Right cardiac atrium (tissue), 5 donors: ENCODE results near the gene AMER2. TPM values are rescaled to one million over a fixed set of nuclear protein-coding genes. Genes with fewer than 3 reads are reported as not detected.

Source experiments
- ATAC-seq, 2 donors: fragments of 200-7000 bp; cut with Tn5 transposase; one replicate each; pipeline versions ENCODE4 v1.8.0 to v1.9.1; 2020; ENCODE audit warnings: moderate library complexity in 2 of 2, mild to moderate bottlenecking in 1 of 2
- DNase-seq, 3 donors: peaks; one replicate each; pipeline ENCODE4 v3.0.0-alpha.2; 2020
- H3K27ac ChIP-seq: one replicate; pipeline ENCODE4 v1.5.1; 2013; ENCODE audit warnings: mild to moderate bottlenecking, low read length, control low read depth, moderate library complexity
- H3K27me3 ChIP-seq: one replicate; pipeline ENCODE4 v1.6.1; 2013; ENCODE audit not compliant: control insufficient read depth, insufficient read depth
- H3K4me1 ChIP-seq: one replicate; pipeline ENCODE4 v1.6.1; 2013; ENCODE audit warnings: low read length; ENCODE audit not compliant: control insufficient read depth, insufficient read depth
- H3K4me3 ChIP-seq: one replicate; pipeline ENCODE4 v1.5.1; 2013; ENCODE audit warnings: low read length, control low read depth
- H3K9me3 ChIP-seq: one replicate; pipeline ENCODE4 v1.6.1; 2013; ENCODE audit warnings: low read length; ENCODE audit not compliant: control insufficient read depth
- WGBS: extraction: QIAGEN DNeasy Blood & Tissue Kit; methylation state at CpG from one replicate; pipeline ENCODE4 v1.1.7; 2013; 5-methylcytosine and 5-hydroxymethylcytosine counted together
- intact Hi-C, 4 donors: fragments of 100-400 bp; cut with DNase I; formaldehyde crosslinking; loops; one replicate each; pipeline versions ENCODE4 v1.11.0 to v1.14.0; 2022 to 2023
- polyA plus RNA-seq: library from polyadenylated mRNA; stranded (reverse); fragments of 200-250 nt; gene quantifications from one replicate; pipeline ENCODE4 v1.2.3, GENCODE V29; 2013
- total RNA-seq, 4 donors: library from RNA; stranded (reverse); fragmentation: NEBNext Ultra II Directional; extraction: Animal tissue kit (Norgen Biotek cat#: 25700); gene quantifications; one replicate each; pipeline ENCODE4 v1.2.1, GENCODE V29; 2021
- donor health status: healthy with polysubstance abuse.
- donor health status: DM: no; HTN: yes; CAD: no.
- donor health status: DM: no; HTN: no; CAD: no.
- donor health status: DM: no; HTN: yes; CAD: no; lungs with severe emphysema.
- donor health status: DM: yes; HTN: yes; CAD: no.

Gene AMER2
- total and polyA plus RNA-seq, 5 donors, result not detected

DNA sequence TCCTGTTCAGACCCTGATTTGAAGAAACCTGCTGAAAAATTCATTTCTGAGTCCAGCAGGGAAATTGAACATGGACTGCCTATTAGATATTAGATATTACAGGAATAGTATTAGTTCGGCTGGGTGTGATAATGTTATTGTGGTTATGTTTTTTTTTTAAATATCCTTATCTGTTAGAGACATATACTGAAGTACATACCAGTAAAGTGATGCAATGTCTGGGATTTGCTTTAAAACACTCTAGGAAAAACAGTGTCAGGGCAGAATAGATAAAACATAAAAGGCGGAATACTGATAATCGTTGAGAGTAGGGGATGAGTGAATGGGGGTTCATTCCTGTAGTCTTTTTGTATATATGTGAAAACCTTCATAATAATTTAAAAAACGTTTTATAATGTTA is 28.7 kb upstream of the AMER2 start:
- no peak overlapping the region for H3K4me3 ChIP-seq
- H3K4me1 ChIP-seq, result no peaks in the 10 kb centered on the region
- H3K27me3 ChIP-seq, result no peaks in the 10 kb centered on the region
- intact Hi-C loops, result no loop called here
- H3K9me3 ChIP-seq, result no peaks in the 10 kb centered on the region
- no peak overlapping the region for H3K27ac ChIP-seq
- DNase-seq, result no peak
- WGBS, result 32% methylated on average over 4 of the region's 4 CpGs
- ATAC-seq, result no peak

DNA sequence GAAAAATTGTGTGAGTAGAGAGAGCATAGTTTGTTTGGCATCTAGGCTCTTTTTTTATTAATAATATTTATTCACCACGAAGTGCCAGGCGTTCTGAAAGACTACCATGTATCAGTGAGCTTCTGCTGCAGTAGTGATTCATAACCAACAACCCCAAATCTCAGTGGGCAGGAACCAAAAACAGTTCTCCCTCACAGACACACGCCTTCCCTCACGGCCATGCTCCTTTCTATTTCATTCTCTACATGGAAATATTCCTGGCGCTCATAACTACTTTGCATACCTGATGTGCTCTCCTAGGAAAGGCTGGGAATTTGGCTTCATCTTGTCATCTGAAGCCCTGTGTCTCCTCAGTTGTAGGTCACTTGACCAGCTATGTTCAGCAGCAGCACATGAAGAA is 26.6 kb upstream of the AMER2 start:
- Histone ChIP-seq H3K9me3 (no peaks in the 10 kb centered on the region), H3K27ac (no peak overlapping the region), H3K4me3 (no peak overlapping the region), H3K27me3 (no peaks in the 10 kb centered on the region), H3K4me1 (no peaks in the 10 kb centered on the region)
- intact Hi-C loops, result no loop called here
- 79% methylated on average over 5 of the region's 5 CpGs for WGBS
- ATAC-seq, result no peak
- DNase-seq, result no peak

DNA sequence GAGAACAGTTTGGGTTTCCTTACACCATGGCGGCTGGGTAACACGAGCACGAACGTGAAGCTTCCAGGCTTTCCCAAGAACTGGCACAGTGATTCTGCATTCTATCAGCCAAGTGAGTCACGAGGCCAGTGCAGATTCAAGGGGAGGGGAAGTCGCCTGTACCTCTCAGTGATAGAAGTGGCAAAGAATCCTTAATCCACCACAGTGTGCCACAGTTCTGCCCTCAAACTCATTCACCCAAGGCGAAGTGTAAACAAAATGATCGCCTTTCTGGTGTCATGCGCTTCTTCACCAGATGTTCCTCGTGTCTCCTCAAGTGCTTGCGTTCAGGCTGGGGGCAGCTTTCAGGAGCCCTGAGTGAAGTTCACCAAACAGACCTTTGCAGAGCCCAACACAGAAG is 24.9 kb upstream of the AMER2 start:
- intact Hi-C loops, result no loop called here
- Histone ChIP-seq H3K4me1 (no peaks in the 10 kb centered on the region), H3K27me3 (no peaks in the 10 kb centered on the region), H3K4me3 (no peak overlapping the region), H3K27ac (no peak overlapping the region), H3K9me3 (no peaks in the 10 kb centered on the region)
- WGBS, result 85% methylated on average over 11 of the region's 11 CpGs
- DNase-seq, result no peak
- no peak for ATAC-seq

GRCh38 chr13:25192936-25193335 is 20.8 kb upstream of the AMER2 start:
- Histone ChIP-seq H3K27me3 (no peaks in the 10 kb centered on the region), H3K4me3 (no peak overlapping the region), H3K9me3 (no peaks in the 10 kb centered on the region), H3K27ac (no peak overlapping the region), H3K4me1 (no peaks in the 10 kb centered on the region)
- ATAC-seq (no peak), DNase-seq (no peak)
- intact Hi-C loops, result no loop called here
- WGBS, result 74% methylated on average over 8 of the region's 8 CpGs

- H3K4me1 ChIP-seq, result no peaks in the 10 kb centered on the region
- ATAC-seq, result no peak
- DNase-seq, result no peak
- no peaks in the 10 kb centered on the region for H3K9me3 ChIP-seq
- no peak overlapping the region for H3K4me3 ChIP-seq
- 84% methylated on average over 8 of the region's 8 CpGs for WGBS
- no peak overlapping the region for H3K27ac ChIP-seq
- intact Hi-C loops, result no loop called here
- H3K27me3 ChIP-seq, result no peaks in the 10 kb centered on the region
These were observed 20.4 kb upstream of the AMER2 start for GRCh38 chr13:25192489-25192888.

DNA sequence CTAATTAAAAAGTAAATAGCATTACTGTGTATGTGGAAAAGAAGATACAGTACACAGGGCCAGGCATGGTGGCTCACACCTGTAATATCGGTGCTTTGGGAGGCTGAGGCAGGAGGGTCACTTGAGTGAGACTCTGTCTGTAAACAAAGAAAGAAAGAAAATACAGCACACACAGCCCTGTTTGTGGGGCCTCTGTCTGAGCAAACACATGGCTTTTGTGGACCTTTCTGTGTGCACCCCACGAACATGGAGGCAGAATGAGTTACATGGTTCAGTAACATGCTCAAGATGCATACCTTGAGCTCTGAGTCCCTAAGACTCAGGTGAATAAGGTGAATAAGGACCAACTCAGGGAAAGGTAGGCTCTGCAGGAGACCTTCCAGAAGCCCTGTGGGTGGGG is 20.0 kb upstream of the AMER2 start:
- DNase-seq (no peak), ATAC-seq (no peak)
- intact Hi-C loops, result no loop called here
- Histone ChIP-seq H3K9me3 (no peaks in the 10 kb centered on the region), H3K27ac (no peak overlapping the region), H3K4me1 (no peaks in the 10 kb centered on the region), H3K27me3 (no peaks in the 10 kb centered on the region), H3K4me3 (no peak overlapping the region)
- 81% methylated on average over 2 of the region's 2 CpGs for WGBS

- Histone ChIP-seq H3K27me3 (no peaks in the 10 kb centered on the region), H3K27ac (no peak overlapping the region), H3K4me3 (no peak overlapping the region), H3K9me3 (no peaks in the 10 kb centered on the region), H3K4me1 (no peaks in the 10 kb centered on the region)
- DNase-seq (no peak), ATAC-seq (no peak)
- intact Hi-C loops, result no loop called here
- 76% methylated on average over 4 of the region's 4 CpGs for WGBS
These were observed 18.7 kb upstream of the AMER2 start for GRCh38 chr13:25190771-25191170.

DNA sequence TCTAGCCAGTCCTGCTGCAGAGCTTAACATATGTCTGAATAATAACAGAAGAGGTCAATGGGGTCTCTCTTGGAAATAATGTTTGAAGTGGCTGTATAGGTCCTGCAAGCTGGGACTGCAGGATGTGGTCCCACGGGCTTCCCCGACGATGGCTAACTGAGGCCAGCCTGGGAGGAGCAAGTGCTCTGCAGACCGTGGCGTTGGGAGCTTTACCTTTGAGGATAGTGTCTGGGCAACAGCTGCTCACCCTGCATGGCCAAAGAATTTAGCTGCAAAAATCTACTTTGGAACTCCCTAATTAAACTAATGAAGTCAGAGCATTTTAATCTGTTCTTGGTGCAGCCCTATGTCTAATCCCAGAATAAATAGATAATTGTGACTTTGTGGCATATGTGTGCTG is 18.2 kb upstream of the AMER2 start:
- Histone ChIP-seq H3K27me3 (no peaks in the 10 kb centered on the region), H3K27ac (no peak overlapping the region), H3K4me3 (no peak overlapping the region), H3K9me3 (no peaks in the 10 kb centered on the region), H3K4me1 (no peaks in the 10 kb centered on the region)
- intact Hi-C loops, result no loop called here
- ATAC-seq (no peak), DNase-seq (no peak)
- WGBS, result 64% methylated on average over 5 of the region's 5 CpGs

- no peaks in the 10 kb centered on the region for H3K27me3 ChIP-seq
- no peak for DNase-seq
- intact Hi-C loops, result no loop called here
These were observed 15.5 kb upstream of the AMER2 start for GRCh38 chr13:25187596-25187995.

DNA sequence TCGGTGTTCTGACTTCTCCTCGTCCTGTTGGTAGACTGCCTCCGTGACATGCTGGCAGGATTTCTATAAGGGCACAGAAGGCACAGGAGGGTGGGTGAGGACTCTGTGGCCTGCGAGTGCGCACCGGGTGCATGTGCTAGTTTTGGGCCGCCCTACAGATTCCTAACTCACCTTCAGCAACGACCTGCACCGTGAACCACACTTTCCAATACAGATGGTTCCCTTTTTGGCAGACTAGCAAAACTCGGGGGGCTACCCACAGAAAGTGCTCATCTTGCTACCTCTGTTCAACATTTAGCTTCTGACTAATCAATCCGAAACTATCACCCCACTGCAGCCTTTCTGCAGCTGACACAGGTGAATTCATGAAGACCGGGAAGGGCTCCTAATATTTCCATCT is 14.1 kb upstream of the AMER2 start:
- no peaks in the 10 kb centered on the region for H3K9me3 ChIP-seq
- 81% methylated on average over 12 of the region's 12 CpGs for WGBS
- no peak overlapping the region for H3K27ac ChIP-seq
- H3K4me1 ChIP-seq, result no peaks in the 10 kb centered on the region
- no peak overlapping the region for H3K4me3 ChIP-seq
- H3K27me3 ChIP-seq, result no peaks in the 10 kb centered on the region
- intact Hi-C loops, result no loop called here
- no peak for DNase-seq
- ATAC-seq, result no peak

More at GRCh38 chr13:25187596-25187995, 15.5 kb upstream of the AMER2 start:
- Histone ChIP-seq H3K9me3 (no peaks in the 10 kb centered on the region), H3K4me3 (no peak overlapping the region), H3K27ac (no peak overlapping the region), H3K4me1 (no peaks in the 10 kb centered on the region)
- no peak for ATAC-seq
- 70% methylated on average over 5 of the region's 5 CpGs for WGBS

DNA sequence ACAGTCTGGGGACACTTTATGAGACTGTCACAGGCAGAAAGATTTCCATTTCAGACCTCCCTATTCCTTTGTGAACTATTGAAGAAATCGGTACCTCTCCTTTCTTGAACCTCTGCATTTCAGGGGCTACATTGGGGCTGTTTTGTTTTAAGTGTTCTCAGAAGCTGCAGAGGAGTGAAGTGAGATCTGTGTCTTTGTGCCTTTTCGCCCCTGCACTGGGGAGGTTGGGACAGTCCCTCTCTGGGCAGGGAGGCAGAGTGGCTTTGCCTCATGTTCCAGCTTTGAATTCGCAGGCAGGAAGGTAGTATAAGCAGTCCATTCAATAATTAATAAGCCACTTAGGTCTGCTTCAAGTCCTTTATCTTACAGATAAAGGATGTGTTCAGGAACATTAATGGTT is 9.5 kb upstream of the AMER2 start:
- ATAC-seq (no peak), DNase-seq (no peak)
- Histone ChIP-seq H3K4me1 (no peaks in the 10 kb centered on the region), H3K4me3 (no peak overlapping the region), H3K27me3 (no peaks in the 10 kb centered on the region), H3K27ac (no peak overlapping the region), H3K9me3 (no peaks in the 10 kb centered on the region)
- intact Hi-C loops, result no loop called here
- WGBS, result 81% methylated on average over 3 of the region's 3 CpGs

DNA sequence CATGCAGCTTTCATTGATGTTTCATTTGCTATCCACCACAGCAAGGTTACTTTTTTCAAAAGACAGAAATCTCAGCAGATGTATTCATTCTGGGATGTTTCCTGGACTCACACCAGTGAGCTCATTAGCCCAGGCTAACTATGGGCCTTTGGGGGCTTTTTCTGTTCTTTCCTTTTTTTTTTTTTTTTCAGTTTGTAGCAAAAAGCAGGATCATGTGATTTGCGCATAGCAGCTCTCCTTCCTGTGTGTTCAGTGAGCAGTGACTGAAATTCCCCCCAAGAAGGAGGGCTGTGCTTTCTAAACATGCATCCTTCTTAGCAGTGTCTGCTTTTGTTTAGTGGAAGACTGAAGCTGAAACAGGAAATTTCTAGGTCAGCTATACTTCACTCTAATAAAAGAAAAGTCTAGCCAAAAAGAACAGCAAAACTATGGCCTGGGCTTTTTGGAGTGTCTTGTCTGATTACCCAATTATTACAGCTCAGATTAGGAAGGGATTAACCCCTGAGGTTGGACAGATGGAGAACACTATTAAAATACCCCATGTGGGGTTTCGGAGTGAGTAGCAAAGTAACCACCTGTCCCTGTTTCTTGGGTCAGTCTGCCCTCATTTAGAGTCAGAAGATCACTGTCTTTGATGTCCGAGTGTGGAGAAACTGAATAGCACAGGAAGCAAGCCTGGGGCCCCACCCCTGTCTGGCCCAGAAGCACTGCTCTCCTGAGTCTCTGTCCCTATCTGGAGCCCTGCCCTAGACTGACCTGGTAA is 8.9 kb upstream of the AMER2 start:
- Histone ChIP-seq H3K27me3 (no peaks in the 10 kb centered on the region), H3K4me1 (no peaks in the 10 kb centered on the region), H3K27ac (no peak overlapping the region), H3K4me3 (no peak overlapping the region), H3K9me3 (no peaks in the 10 kb centered on the region)
- DNase-seq (no peak), ATAC-seq (no peak)
- intact Hi-C loops, result no loop called here
- WGBS, result 58% methylated on average over 3 of the region's 3 CpGs
